GM12878 (cell line): ENCODE data around the gene PAQR5. TPM values are rescaled to one million over a fixed set of nuclear protein-coding genes. Genes with fewer than 3 reads are reported as not detected.
"Not testable (repeated sequence)": the region's sequence is repeated elsewhere in the genome, so short reads cannot be mapped to it uniquely, and the experiment has no call there.

ENCODE experiments used
- ATAC-seq: fragments of 200-7000 bp; cut with Tn5 transposase; 3 replicates; pipeline ENCODE4 v1.9.1; 2020; ENCODE audit warnings: mild to moderate bottlenecking, moderate library complexity
- BruUV-seq: library from RNA; stranded (reverse); fragments of 400-500 nt; replicated peaks from 2 replicates; lab custom pipeline; 2021; lab: Mats Ljungman, UMichigan
- CTCF ChIA-PET: fragments of 300-600 bp; sonication (Branson Sonifier 250); formaldehyde crosslinking; extraction: SDS; loops from one replicate; lab custom pipeline; 2021; ENCODE audit warnings: inconsistent platforms; lab: Yijun Ruan, JAX
- POLR2A ChIA-PET: fragments of 350-600 bp; formaldehyde crosslinking; extraction: SDS; loops from one replicate; lab custom pipeline; 2021; ENCODE audit warnings: inconsistent platforms; lab: Charles Lee
- RAD21 ChIA-PET: fragments of 300-600 bp; sonication (Branson Sonifier 250); formaldehyde crosslinking; loops from one replicate; lab custom pipeline; 2023; ENCODE audit warnings: antibody characterized with exemption; ENCODE audit not compliant: unreplicated experiment; lab: Charles Lee
- SMC1A ChIA-PET: fragments of 300-600 bp; sonication (Branson Sonifier 250); formaldehyde crosslinking; loops from one replicate; lab custom pipeline; 2023; ENCODE audit not compliant: unreplicated experiment, uncharacterized antibody; lab: Charles Lee
- DNase-seq: peaks from one replicate; pipeline ENCODE4 v3.0.0-alpha.2; 2011; ENCODE audit warnings: low read depth, low spot score
- FAIRE-seq: peaks from 3 replicates; lab custom pipeline; 2011; peaks lifted over from hg19 to GRCh38; lab: Jason Lieb, UNC
- H2AFZ ChIP-seq: 2 replicates; pipeline ENCODE4 v1.6.0; 2011; ENCODE audit warnings: low read depth, low read length, control low read depth; ENCODE audit not compliant: control insufficient read depth
- H3K27ac ChIP-seq: 2 replicates; pipeline ENCODE4 v1.5.1; 2011; ENCODE audit warnings: control low read depth; ENCODE audit not compliant: control insufficient read depth, insufficient read depth
- H3K27me3 ChIP-seq, 2 experiments: replicated peaks in 1 of 2; 2 replicates each; pipeline versions ENCODE4 v1.6.0 to v1.6.1; 2011; ENCODE audit warnings: low read length in 1 of 2; ENCODE audit not compliant: control insufficient read depth in 2 of 2, insufficient read depth in 2 of 2
- H3K36me3 ChIP-seq, 2 experiments: 2 replicates each; pipeline ENCODE4 v1.5.1; 2011; ENCODE audit warnings: low read length in 1 of 2; ENCODE audit not compliant: control insufficient read depth in 2 of 2, insufficient read depth in 2 of 2
- H3K4me1 ChIP-seq: 2 replicates; pipeline ENCODE4 v1.6.1; 2011; ENCODE audit warnings: mild to moderate bottlenecking, low read length, moderate library complexity, mixed read lengths; ENCODE audit not compliant: control insufficient read depth, insufficient read depth
- H3K4me2 ChIP-seq: 2 replicates; pipeline ENCODE4 v1.6.0; 2011; ENCODE audit warnings: control low read depth; ENCODE audit not compliant: control insufficient read depth, insufficient read depth
- H3K4me3 ChIP-seq: fragments of 200-600 bp; sonication (generic); 2 replicates; pipeline ENCODE4 v1.5.1; 2016
- H3K79me2 ChIP-seq: 2 replicates; pipeline ENCODE4 v1.6.0; 2011; ENCODE audit warnings: low read length; ENCODE audit not compliant: control insufficient read depth, insufficient read depth
- H3K9ac ChIP-seq: 2 replicates; pipeline ENCODE4 v1.8.0; 2011; ENCODE audit warnings: low read length, control low read depth, mixed read lengths; ENCODE audit not compliant: control insufficient read depth, insufficient read depth
- H3K9me3 ChIP-seq: replicated peaks from 3 replicates; pipeline ENCODE4 v1.5.1; 2011; ENCODE audit warnings: mild to moderate bottlenecking, low read length; ENCODE audit not compliant: control insufficient read depth, insufficient read depth
- H4K20me1 ChIP-seq: 2 replicates; pipeline ENCODE4 v1.6.0; 2011; ENCODE audit not compliant: control insufficient read depth, insufficient read depth
- CEBPZ ChIP-seq: fragments of 150-350 bp; IDR thresholded peaks from 2 replicates; pipeline ENCODE4 v1.6.1; 2016; ENCODE audit warnings: low read depth, low read length
- CHD2 ChIP-seq: IDR thresholded peaks from 2 replicates; pipeline ENCODE4 v1.6.1; 2011; ENCODE audit warnings: low read depth, low read length, improper control_type of control experiment, borderline replicate concordance
- EGR1 ChIP-seq, 2 experiments: IDR thresholded peaks; 1 replicate in 1 of 2; 2 replicates in 1 of 2; pipeline ENCODE4 v1.6.1; 2011 to 2012; ENCODE audit warnings: low read depth in 2 of 2, low read length in 2 of 2, borderline replicate concordance in 1 of 2, mild to moderate bottlenecking in 1 of 2, moderate library complexity in 1 of 2
- ETV6 ChIP-seq, 2 experiments: fragments of 450-650 bp in 1 of 2; IDR thresholded peaks in 1 of 2; conservative IDR thresholded peaks in 1 of 2; 2 replicates each; pipeline ENCODE4 v1.6.1; 2014; ENCODE audit warnings: antibody characterized with exemption in 1 of 2, borderline replicate concordance in 1 of 2, low read depth in 1 of 2, mild to moderate bottlenecking in 1 of 2, moderate library complexity in 1 of 2
- JUND ChIP-seq: IDR thresholded peaks from 2 replicates; pipeline ENCODE4 v1.6.1; 2012; ENCODE audit warnings: low read depth, mild to moderate bottlenecking, low read length, improper control_type of control experiment, moderate library complexity
- MYC ChIP-seq: IDR thresholded peaks from 2 replicates; pipeline ENCODE4 v1.6.1; 2011; ENCODE audit warnings: mild to moderate bottlenecking, low read length, moderate library complexity, inconsistent platforms; ENCODE audit not compliant: insufficient read depth, insufficient replicate concordance, insufficient read length, severe bottlenecking
- PAX5 ChIP-seq: IDR thresholded peaks from 2 replicates; pipeline ENCODE4 v1.6.1; 2011; ENCODE audit warnings: low read depth, low read length, borderline replicate concordance
- RB1 ChIP-seq: fragments of 450-650 bp; formaldehyde crosslinking; IDR thresholded peaks from 2 replicates; pipeline ENCODE4 v1.6.1; 2017; ENCODE audit warnings: mild to moderate bottlenecking, borderline replicate concordance
- WGBS: methylation state at CpG from one replicate; pipeline ENCODE4 v1.1.6; 2016; ENCODE audit warnings: low lambda C conversion rate; ENCODE audit not compliant: insufficient replicate concordance, insufficient coverage; ENCODE audit errors: missing lambda C conversion rate; 5-methylcytosine and 5-hydroxymethylcytosine counted together
- in situ Hi-C: fragments of 300-500 bp; cut with MboI; formaldehyde crosslinking; loops from 9 replicates; pipeline ENCODE4 v1.14.3; 2018; ENCODE audit warnings: mixed read lengths
- intact Hi-C: fragments of 100-400 bp; cut with micrococcal nuclease; formaldehyde crosslinking; loops from one replicate; pipeline ENCODE4 v1.14.2; 2022; ENCODE audit not compliant: unreplicated experiment
- polyA plus RNA-seq, 11 experiments: library from polyadenylated mRNA; depleted of rRNA in 4 of 11; unstranded in 6 of 11; stranded (reverse) in 5 of 11; fragments of >200 nt; fragmentation: Nextera tagmentation in 4 of 11; fragmentation: Illumina TruSeq in 1 of 11; extraction: Ambion mirVana in 4 of 11; extraction: Trizol in 1 of 11; gene quantifications; 1 replicate in 1 of 11; 2 replicates in 10 of 11; pipeline versions ENCODE4 v1.2.1 to v1.2.3, GENCODE V29; 2011 to 2016; ENCODE audit warnings: inconsistent platforms in 2 of 11, missing spikeins in 2 of 11, low read depth in 1 of 11
- total RNA-seq, 4 experiments: library from RNA; depleted of rRNA in 3 of 4; stranded (reverse); fragments of >200 nt in 3 of 4; fragmentation: Illumina TruSeq in 1 of 4; extraction: Trizol in 1 of 4; gene quantifications; 2 replicates each; pipeline versions ENCODE4 v1.2.1 to v1.2.3, GENCODE V29; 2013 to 2021

The PAQR5 gene
- total and polyA plus RNA-seq, 10 of the 15 experiments (the other 5 are each of a cell fraction or from before 2014, with no cell fraction given), result 0.02 to 0.03 TPM; not detected in 8

GRCh38 chr15:69338535-69339213 is 40.0 kb downstream of the PAQR5 start (continued):
- TF ChIP-seq MYC (no peak), ETV6 (conservative IDR thresholded peaks at IDR 0.05 in 1 of 2, IDR thresholded peaks at IDR 0.05 in 1 of 2; ENCODE audit: borderline replicate concordance in 1 of 2, low read depth in 1 of 2) (no peak), EGR1 (IDR thresholded peaks at IDR 0.05; ENCODE audit: borderline replicate concordance in 1 of 2, low read depth in 2 of 2, low read length in 2 of 2) (no peak), JUND (no peak), CEBPZ (no peak), PAX5 (no peak), RB1 (no peak), CHD2 (no peak)
- TF ChIP-seq, all 136 proteins: peak for 0

DNA sequence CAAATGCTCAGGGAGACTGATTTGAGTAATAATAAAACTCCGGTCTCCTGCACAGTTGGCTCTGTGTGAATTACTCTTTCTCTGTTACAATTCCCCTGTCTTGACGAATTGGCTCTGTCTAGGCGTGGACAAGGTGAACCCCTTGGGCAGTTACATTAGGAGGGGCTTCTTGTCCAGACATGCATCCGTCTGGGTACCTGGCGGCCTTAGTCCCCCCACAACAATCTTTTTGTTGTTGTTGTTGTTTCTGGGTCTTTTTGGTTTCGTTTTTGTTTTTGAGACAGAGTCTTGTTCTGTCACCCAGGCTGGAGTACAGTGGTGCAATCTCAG is 40.5 kb downstream of the PAQR5 start:
- CTCF ChIA-PET, BruUV-seq, in situ Hi-C loops: not testable (repeated sequence)

More for the DNA sequence above, 40.5 kb downstream of the PAQR5 start:
- H3K27me3 ChIP-seq, H3K4me3 ChIP-seq, SMC1A ChIA-PET, intact Hi-C loops, FAIRE-seq, H2AFZ ChIP-seq, H3K9ac ChIP-seq, H3K36me3 ChIP-seq, H3K27ac ChIP-seq, DNase-seq, RAD21 ChIA-PET, H3K9me3 ChIP-seq, H4K20me1 ChIP-seq, H3K4me1 ChIP-seq, ATAC-seq, H3K79me2 ChIP-seq, H3K4me2 ChIP-seq: not testable (repeated sequence)
- POLR2A ChIA-PET, result interaction anchor here (0.6 kb wide), 1 partner anchor 1236 kb away, joined by 3 read pairs; no protein-coding TSS in a partner anchor
- 46% methylated on average over 6 of the region's 6 CpGs for WGBS
